ENCODE measurements around the gene TTC29.
"Not testable (repeated sequence)": the region's sequence is repeated elsewhere in the genome, so short reads cannot be mapped to it uniquely, and the experiment has no call there.

TTC29 gene

DNA sequence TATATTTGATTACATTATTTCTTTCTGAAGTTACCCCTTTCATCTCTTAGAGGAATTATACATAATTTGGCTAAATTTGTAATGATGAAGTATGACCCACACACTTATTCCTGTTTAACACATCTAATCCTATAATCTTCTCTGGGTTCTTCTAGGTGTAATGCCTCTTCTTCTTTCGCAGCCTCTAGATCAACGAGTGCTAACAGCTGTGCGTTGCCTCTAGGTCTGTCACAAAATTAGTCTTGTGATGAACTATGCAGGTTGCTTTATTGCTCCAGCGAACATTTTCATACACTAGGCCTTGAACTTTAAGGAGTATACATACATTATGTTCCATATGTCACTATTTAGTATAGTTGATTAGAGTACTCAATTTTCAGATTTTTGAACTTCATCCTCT lies 89.9 kb downstream of the TTC29 start:
- DNase-seq: no peak

- DNase-seq: no peak
Measured at GRCh38 chr4:146852360-146852759, 93.3 kb downstream of the TTC29 start.

- no peak for DNase-seq
Measured at GRCh38 chr4:146847345-146847744, 98.3 kb downstream of the TTC29 start.

GRCh38 chr4:146846882-146847281 lies 98.8 kb downstream of the TTC29 start:
- no peak for DNase-seq

DNA sequence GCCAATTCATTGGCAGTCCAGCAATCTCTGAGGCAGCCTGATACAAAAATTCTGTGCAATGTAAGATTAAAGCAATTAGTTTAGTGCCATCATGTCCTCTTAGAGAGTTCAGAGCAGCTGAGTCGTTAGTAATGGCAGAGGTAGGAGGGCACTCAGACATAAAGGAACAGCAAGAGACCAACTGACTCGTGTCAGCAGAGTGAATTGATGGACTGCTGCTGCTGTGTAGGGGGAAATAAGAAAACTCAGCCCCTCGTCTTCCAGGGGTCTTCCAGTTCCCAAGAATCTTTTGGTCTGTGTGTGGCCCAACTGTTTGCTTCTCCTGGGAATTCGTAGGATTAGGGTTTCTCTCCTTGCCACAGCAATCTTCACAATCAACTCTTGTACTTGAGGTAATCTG lies 100.9 kb downstream of the TTC29 start:
- DNase-seq: no peak

DNA sequence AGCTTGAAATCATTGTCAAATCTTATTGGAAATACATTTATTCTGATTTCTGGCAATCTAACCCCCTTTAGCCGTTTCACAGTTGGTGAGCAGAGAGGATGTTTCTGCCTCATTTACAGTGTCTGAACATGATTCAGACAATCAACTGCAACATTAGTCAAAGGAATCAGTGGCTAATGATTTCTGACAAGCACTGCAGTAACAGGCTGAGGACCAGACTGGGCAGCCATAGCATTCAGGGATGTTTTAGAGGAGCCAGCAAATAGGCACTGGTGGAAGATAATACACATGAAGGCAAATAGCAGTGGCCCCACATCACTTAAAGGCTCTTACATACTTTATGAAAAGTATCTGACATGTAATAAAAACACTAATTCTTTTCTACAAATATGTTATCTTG lies 102.8 kb downstream of the TTC29 start:
- no peak for DNase-seq

DNA sequence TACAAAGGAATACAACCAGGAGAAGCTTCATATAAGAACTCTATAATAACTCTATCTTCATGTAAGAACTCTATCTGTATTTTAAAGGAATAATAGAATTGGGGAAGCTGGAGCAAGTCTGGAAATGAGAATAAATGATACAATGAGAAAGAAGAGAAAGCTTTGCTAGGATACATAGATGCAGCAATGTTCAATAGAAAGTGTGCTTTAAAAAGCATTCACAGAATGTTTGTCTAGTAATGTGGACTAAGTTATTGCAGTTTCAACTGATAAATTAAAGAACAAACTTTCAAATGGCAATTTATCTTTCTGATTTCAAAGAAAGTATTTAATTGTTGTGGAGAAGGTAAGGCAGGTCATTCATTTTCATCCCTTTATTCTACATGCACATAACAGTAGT lies 104.9 kb downstream of the TTC29 start:
- DNase-seq: no peak

- no peak for DNase-seq
Measured at GRCh38 chr4:146835096-146835495, 110.6 kb downstream of the TTC29 start.

DNA sequence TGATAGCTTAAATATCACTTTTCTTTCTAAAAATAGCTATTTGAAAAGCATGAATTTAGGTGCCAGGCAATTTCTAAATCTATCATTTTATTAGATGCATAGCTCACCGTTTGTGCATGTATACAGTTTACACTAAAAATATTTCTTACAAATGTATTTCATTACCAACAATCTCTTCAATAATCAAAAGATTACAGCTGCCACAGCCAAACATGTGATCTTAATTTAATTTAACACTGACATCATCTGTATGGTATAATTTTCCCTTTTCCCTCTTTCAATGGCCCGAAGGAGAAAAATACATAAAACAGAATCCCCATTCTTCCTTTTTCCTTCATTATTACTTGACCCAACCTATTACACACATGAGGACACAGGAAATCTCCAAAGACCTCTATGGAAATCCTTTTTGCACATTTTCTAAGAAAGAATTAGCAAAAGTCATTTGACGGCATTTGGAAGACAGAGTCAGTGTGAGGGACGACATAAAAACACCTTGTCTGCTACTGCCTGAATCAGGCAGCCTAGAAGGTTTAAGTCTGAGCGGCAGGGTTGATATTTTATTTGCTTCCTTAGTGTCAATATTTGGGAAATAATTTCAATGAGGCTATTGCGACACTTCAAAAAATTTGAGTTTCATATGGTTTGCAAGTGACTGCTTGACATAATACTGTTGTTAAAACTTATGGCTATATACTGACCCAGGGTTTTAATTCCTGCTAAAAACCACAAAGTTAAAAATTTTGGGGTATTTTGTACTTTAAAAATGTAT lies 111.2 kb downstream of the TTC29 start:
- no peak for DNase-seq

GRCh38 chr4:146833530-146833929 lies 112.1 kb downstream of the TTC29 start:
- DNase-seq: no peak

GRCh38 chr4:146822980-146823379 lies 122.7 kb downstream of the TTC29 start:
- not testable (repeated sequence) for DNase-seq

GRCh38 chr4:146814750-146815149 lies 130.9 kb downstream of the TTC29 start:
- no peak for DNase-seq

DNA sequence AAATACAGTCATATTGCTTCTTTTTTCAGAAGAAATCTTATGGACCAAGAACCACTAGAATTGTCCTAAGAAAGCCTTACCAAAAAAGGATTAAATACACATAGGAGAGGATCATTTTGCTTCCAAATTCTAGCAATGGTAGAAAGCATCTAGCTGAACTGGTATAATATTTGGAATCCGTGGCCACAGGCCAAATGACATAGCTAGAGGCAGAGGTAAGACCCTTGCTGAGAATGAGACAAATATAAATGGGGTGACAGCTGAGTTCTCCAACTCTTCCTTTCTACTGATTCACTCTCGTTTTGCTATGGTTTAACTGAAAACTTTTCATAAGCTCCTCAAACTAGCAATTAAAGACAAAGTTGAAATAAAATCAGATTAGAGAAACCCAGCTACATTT lies 150.0 kb downstream of the TTC29 start:
- DNase-seq: no peak

- no peak for DNase-seq
Measured at GRCh38 chr4:146793727-146794126, 151.9 kb downstream of the TTC29 start.

DNA sequence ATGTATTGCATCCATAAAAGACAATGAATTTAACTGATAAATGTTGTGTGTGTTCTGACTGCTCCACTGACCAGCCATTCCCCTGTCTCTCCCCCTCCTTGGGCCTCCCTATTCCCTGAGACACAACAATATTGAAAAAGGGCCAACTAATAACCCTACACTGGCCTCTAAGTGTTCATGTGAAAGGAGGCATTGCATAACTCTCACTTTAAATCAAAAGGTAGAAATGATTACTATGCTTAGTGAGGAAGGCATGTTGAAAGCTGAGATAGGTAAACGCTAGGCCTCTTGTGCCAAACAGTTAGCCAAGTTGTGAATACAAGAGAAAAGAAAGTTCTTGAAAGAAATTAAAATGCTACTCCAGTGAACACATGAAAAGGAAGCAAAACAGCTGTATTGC lies 154.2 kb downstream of the TTC29 start:
- no peak for DNase-seq

DNA sequence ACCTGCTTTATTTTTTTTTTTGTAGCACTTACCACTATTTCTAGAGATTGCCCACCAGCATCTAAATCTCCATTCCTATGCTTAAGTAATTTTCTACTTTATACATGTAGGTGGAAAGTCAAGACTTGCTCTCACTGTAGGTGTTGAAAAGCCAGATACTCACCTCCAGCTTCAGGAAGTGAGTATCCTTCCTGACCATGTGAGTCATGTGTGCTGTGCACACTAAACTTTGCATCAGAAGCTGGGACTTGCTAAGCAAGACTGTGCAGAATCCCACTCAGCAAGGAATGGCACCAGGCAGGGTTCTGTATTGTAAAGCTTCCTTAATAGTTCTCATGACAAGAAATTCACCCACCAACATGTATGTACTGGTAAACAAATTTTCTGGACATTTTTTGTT lies 155.1 kb downstream of the TTC29 start:
- DNase-seq: no peak

GRCh38 chr4:146787731-146788130 lies 157.9 kb downstream of the TTC29 start:
- no peak for DNase-seq

DNA sequence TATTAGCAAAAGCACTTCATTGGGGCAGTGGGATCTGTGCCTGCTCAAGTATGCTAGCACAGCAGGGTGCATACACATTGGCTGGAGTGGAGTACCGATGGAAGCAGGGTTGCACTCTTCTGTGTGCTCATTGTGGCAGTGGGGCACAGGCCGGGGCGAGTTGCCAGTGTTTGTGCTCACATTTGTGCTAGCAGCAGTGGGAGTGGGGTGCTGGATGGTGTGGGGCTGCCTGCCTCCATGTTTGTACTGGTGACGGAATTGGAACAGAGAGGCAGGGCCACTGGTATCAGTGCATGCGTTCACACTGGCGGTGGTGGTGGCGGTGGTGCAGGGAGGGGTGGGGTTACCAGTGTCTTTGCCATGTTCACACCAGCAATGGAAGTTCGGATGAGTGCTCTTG lies 169.0 kb downstream of the TTC29 start:
- no peak for DNase-seq

DNA sequence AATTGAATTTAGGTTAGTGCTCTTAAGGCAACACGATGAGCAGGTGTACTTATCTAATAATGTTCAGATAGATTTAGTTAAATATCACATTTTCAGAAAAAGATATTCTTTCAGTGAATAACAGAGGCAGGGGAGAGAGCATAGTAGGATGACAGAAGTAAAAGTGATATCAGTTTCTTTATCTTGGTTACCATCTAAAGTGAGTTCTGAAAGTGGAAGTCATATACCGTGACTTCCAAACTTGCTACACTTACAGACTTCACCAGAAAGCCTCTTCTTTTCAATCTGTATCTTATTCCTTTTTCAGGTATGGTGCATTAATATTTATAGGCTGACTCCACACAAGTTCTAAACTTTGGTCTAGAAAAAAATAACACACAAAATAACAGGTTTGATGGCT lies 182.1 kb downstream of the TTC29 start:
- DNase-seq: no peak

GRCh38 chr4:146762016-146762415 lies 183.6 kb downstream of the TTC29 start:
- no peak for DNase-seq

DNA sequence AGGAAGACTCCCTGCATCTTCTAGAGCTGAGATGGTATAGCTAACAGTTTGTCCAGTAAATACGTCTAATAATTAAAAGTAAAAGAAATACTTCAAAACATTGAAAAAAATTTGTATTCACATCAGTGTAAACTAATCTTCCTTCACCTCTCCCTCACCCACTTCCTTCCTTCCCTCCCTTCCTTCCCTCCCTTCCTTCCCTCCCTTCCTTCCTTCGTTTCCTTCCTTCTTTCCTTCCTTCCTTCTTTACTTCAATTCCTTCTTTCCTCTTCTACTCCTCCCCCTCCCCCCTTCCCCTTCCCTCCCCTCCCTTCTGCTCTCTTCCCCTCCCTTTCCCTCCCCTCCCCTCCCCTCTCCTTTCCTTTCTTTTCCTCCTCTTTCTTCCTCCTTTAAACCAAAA lies 203.2 kb downstream of the TTC29 start:
- DNase-seq: no peak

DNA sequence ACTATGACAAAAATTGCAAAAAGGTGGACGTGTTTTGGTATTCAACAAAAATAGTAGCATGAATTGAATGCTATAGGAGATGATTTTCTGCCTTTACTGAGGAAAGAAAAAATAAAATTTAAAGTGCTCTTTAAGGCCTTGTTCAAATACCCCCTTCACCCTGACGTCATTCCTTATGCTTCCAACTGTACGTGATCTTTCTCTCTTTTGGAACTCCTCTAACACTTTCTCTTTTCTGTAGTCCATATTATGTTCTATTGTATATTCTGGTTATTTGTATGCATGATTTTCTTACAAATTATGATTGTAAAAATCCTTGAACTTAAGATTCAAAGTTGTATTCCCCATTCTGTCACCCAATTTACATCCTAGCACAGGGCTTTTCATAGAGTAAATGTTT lies 206.5 kb downstream of the TTC29 start:
- DNase-seq: no peak

- not testable (repeated sequence) for DNase-seq
Measured at GRCh38 chr4:146723519-146723918, 222.1 kb downstream of the TTC29 start.

GRCh38 chr4:146709956-146710355 lies 235.7 kb downstream of the TTC29 start:
- no peak for DNase-seq

DNA sequence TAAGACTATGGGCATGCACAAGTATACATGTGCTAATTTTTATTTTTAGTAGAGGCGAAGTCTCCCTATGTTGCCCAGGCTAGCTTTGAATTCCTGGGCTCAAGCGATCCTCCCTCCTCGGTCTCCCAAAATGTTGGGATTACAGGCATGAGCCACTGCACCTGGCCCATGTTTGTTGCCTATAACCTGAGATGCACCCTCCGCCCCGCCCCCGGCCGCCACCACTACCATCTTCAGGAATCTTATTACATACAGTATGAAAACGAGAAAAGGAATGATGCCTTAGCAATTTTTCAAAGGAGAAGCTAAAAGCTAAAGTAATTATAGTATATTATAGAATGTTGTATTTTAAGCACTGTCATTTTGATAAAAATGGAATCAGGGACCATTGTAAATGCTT lies 245.8 kb downstream of the TTC29 start:
- DNase-seq: no peak
